ENCODE data around the gene CFAP20DC.

- no peak for TF ChIP-seq CTCF (IDR thresholded peaks at IDR 0.05)
- no peak for TF ChIP-seq POLR2AphosphoS5 (IDR thresholded peaks at IDR 0.05; ENCODE audit: insufficient read depth in 1 of 2, low read depth in 1 of 2)
Observed at GRCh38 chr3:58779934-58780333, 269.9 kb downstream of the CFAP20DC start.

Measured in vagina (tissue), 2 donors.